B cell (primary cell): ENCODE measurements around the gene PNMA8B. TPM values are rescaled to one million over a fixed set of nuclear protein-coding genes. Genes with fewer than 3 reads are reported as not detected.

Experiments
- ATAC-seq: fragments of 200-7000 bp; cut with Tn5 transposase; one replicate; pipeline ENCODE4 v1.10.0; 2021; ENCODE audit warnings: low read depth, mild to moderate bottlenecking, moderate number of reproducible peaks, moderate library complexity
- CTCF ChIA-PET: fragments of 350-600 bp; sonication (Branson Sonifier 250); formaldehyde crosslinking; loops from one replicate; lab custom pipeline; 2021; ENCODE audit warnings: antibody characterized with exemption, inconsistent platforms; lab: Charles Lee
- POLR2A ChIA-PET: fragments of 350-600 bp; sonication (Branson Sonifier 250); formaldehyde crosslinking; loops from one replicate; lab custom pipeline; 2021; ENCODE audit warnings: antibody characterized with exemption; lab: Charles Lee
- DNase-seq: peaks from one replicate; pipeline ENCODE4 v3.0.0; 2013
- H2AFZ ChIP-seq: 2 replicates; pipeline ENCODE4 v1.6.1; 2012; ENCODE audit warnings: mild to moderate bottlenecking, low read depth, low read length; ENCODE audit not compliant: insufficient read depth, poor library complexity, severe bottlenecking
- H3K27ac ChIP-seq, 2 donors: 1 replicate in 1 of 2; 2 replicates in 1 of 2; pipeline ENCODE4 v1.5.1; 2012 to 2013; ENCODE audit warnings: low read length in 2 of 2, mild to moderate bottlenecking in 2 of 2, moderate library complexity in 1 of 2
- H3K27me3 ChIP-seq, 4 experiments: fragments of 200-600 bp in 1 of 4; sonication (generic) in 1 of 4; replicated peaks in 1 of 4; 1 replicate in 2 of 4; 2 replicates in 2 of 4; pipeline versions ENCODE4 v1.6.1 to v1.7.0; 2013 to 2016; ENCODE audit warnings: low read length in 3 of 4, mild to moderate bottlenecking in 2 of 4, mixed read lengths in 1 of 4, moderate library complexity in 1 of 4; ENCODE audit not compliant: insufficient read depth in 4 of 4, control insufficient read depth in 3 of 4; ENCODE audit errors: control extremely low read depth in 1 of 4
- H3K36me3 ChIP-seq, 2 experiments: replicated peaks in 1 of 2; 1 replicate in 1 of 2; 2 replicates in 1 of 2; pipeline versions ENCODE4 v1.6.1 to v1.7.1; 2013; ENCODE audit warnings: low read length in 1 of 2; ENCODE audit not compliant: insufficient read depth in 2 of 2, control insufficient read depth in 1 of 2; ENCODE audit errors: control extremely low read depth in 1 of 2, extremely low read depth in 1 of 2
- H3K4me1 ChIP-seq, 2 donors: fragments of 200-600 bp in 1 of 2; sonication (generic) in 1 of 2; 1 replicate in 1 of 2; 2 replicates in 1 of 2; pipeline versions ENCODE4 v1.5.1 to v1.6.1; 2013 to 2017; ENCODE audit warnings: low read length in 2 of 2; ENCODE audit not compliant: control insufficient read depth in 2 of 2, insufficient read depth in 2 of 2
- H3K4me2 ChIP-seq: replicated peaks from 2 replicates; pipeline ENCODE3; 2012; ENCODE audit warnings: mild to moderate bottlenecking, low read depth, low read length; ENCODE audit not compliant: poor library complexity, severe bottlenecking
- H3K4me3 ChIP-seq, 5 experiments: fragments of 200-600 bp in 1 of 5; sonication (generic) in 1 of 5; 1 replicate in 3 of 5; 2 replicates in 2 of 5; pipeline versions ENCODE4 v1.5.1 to v1.7.0; 2011 to 2016; ENCODE audit warnings: low read length in 4 of 5, mild to moderate bottlenecking in 4 of 5, low read depth in 2 of 5, control low read depth in 1 of 5, moderate library complexity in 1 of 5; ENCODE audit not compliant: insufficient read depth in 1 of 5; ENCODE audit errors: control extremely low read depth in 1 of 5, extremely low read depth in 1 of 5
- H3K79me2 ChIP-seq: fragments of 200-600 bp; sonication (generic); one replicate; pipeline ENCODE4 v1.6.0; 2016; ENCODE audit warnings: low read length; ENCODE audit not compliant: control insufficient read depth, insufficient read depth
- H3K9ac ChIP-seq: fragments of 200-600 bp; sonication (generic); 2 replicates; pipeline ENCODE4 v1.6.1; 2017; ENCODE audit warnings: mild to moderate bottlenecking, low read length, moderate library complexity
- H3K9me3 ChIP-seq, 3 donors: one replicate each; pipeline versions ENCODE4 v1.6.1 to v1.7.1; 2013; ENCODE audit warnings: low read length in 2 of 3; ENCODE audit not compliant: control insufficient read depth in 2 of 3, insufficient read depth in 1 of 3; ENCODE audit errors: control extremely low read depth in 1 of 3
- H4K20me1 ChIP-seq: 2 replicates; pipeline ENCODE4 v1.6.0; 2012; ENCODE audit warnings: mild to moderate bottlenecking, low read length; ENCODE audit not compliant: insufficient read depth, control insufficient read depth, poor library complexity, severe bottlenecking
- H3K27ac Mint-ChIP-seq: one replicate; pipeline ENCODE4 v1.8.0; 2021; ENCODE audit warnings: mixed read lengths
- H3K27me3 Mint-ChIP-seq: one replicate; pipeline ENCODE4 v1.8.0; 2021; ENCODE audit warnings: mixed read lengths
- H3K4me1 Mint-ChIP-seq: one replicate; pipeline ENCODE4 v1.8.0; 2021; ENCODE audit warnings: mixed read lengths
- H3K4me3 Mint-ChIP-seq: one replicate; pipeline ENCODE4 v1.8.0; 2021; ENCODE audit warnings: mixed read lengths
- H3K9me3 Mint-ChIP-seq: one replicate; pipeline ENCODE4 v1.8.0; 2022; ENCODE audit warnings: mixed read lengths; ENCODE audit not compliant: insufficient read depth
- CTCF ChIP-seq: fragments of 200-600 bp; IDR thresholded peaks from one replicate; pipeline ENCODE4 v1.8.0; 2022; ENCODE audit warnings: antibody characterized with exemption, mild to moderate bottlenecking
- EZH2 ChIP-seq: IDR thresholded peaks from 2 replicates; pipeline ENCODE4 v1.6.1; 2012; ENCODE audit warnings: borderline replicate concordance, low read depth, mild to moderate bottlenecking, moderate library complexity, low read length; ENCODE audit not compliant: insufficient read depth, poor library complexity, severe bottlenecking
- WGBS: methylation state at CpG from one replicate; pipeline ENCODE4 v1.1.5; 2013; ENCODE audit warnings: missing lambda C conversion rate; ENCODE audit not compliant: insufficient coverage; 5-methylcytosine and 5-hydroxymethylcytosine counted together
- intact Hi-C: fragments of 100-400 bp; cut with micrococcal nuclease; formaldehyde crosslinking; loops from one replicate; pipeline ENCODE4 v1.10.0; 2022
- polyA minus RNA-seq: library from RNA; depleted of rRNA, polyadenylated mRNA; stranded (reverse); fragments of >200 nt; gene quantifications from 2 replicates; pipeline ENCODE4 v1.2.3, GENCODE V29; 2012
- polyA plus RNA-seq: library from polyadenylated mRNA; depleted of rRNA; stranded (reverse); fragments of >200 nt; gene quantifications from 2 replicates; pipeline ENCODE4 v1.2.3, GENCODE V29; 2012
- total RNA-seq, 2 donors: library from RNA; stranded (reverse); fragments of 120-200 nt in 1 of 2; gene quantifications; 1 replicate in 1 of 2; 2 replicates in 1 of 2; pipeline versions ENCODE4 v1.2.3 to v1.2.4, GENCODE V29; 2013 to 2022

PNMA8B gene
- total RNA-seq (0.32 TPM in 1 of 2 replicates, not detected in the other), polyA plus RNA-seq (0.10 and 0.12 TPM in 2 replicates), polyA minus RNA-seq (0.14 and 0.26 TPM in 2 replicates)
- total RNA-seq (2013), result 0.09 TPM

GRCh38 chr19:46495786-46496099 lies at the start of gene PNMA8B:
PNMA8B (minus strand) TSS chr19:46495867; CDS start chr19:46495465, 402 bp downstream.
- intact Hi-C loops, result no loop called here
- CTCF ChIA-PET, result no interaction called here
- no peak for TF ChIP-seq CTCF
- TF ChIP-seq EZH2, result no peak
- H3K27ac ChIP-seq, result no peak within 1 kb of the TSS
- H3K36me3 ChIP-seq, result no peaks in the 10 kb centered on the region
- Mint-ChIP-seq H3K27ac (no peak within 1 kb of the TSS), H3K4me3 (peak within 1 kb of the TSS; percentile 64), H3K4me1 (peaks cover 21% of the 10 kb centered on the region), H3K9me3 (no peaks in the 10 kb centered on the region), H3K27me3 (peaks cover 47% of the 10 kb centered on the region)
- no peak within 1 kb of the TSS for H3K4me3 ChIP-seq
- no peaks in the 10 kb centered on the region for H3K79me2 ChIP-seq
- peaks cover 25 to 42% of the 10 kb centered on the region in 2 donors for H3K4me1 ChIP-seq
- H3K4me2 ChIP-seq, result peak within 1 kb of the TSS; percentile 73
- H3K27me3 ChIP-seq, result peaks cover 0 to 55% (median 29%) of the 10 kb centered on the region in 4 experiments
- H3K9me3 ChIP-seq, result peaks cover 0 to 13% (median 0%) of the 10 kb centered on the region in 3 donors
- H2AFZ ChIP-seq, result no peak within 1 kb of the TSS
- no peaks in the 10 kb centered on the region for H4K20me1 ChIP-seq
- H3K9ac ChIP-seq, result no peak within 1 kb of the TSS
- WGBS, result 22% methylated on average over 29 of the region's 29 CpGs
- POLR2A ChIA-PET, result no interaction called here
- DNase-seq (peak; percentile 36), ATAC-seq (no peak)

GRCh38 chr19:46544651-46545050 lies 49.0 kb upstream of the PNMA8B start:
- no peak overlapping the region for H2AFZ ChIP-seq
- peaks cover 2% of the 10 kb centered on the region for H3K9me3 Mint-ChIP-seq
- ChIA-PET CTCF (interaction anchor here (0.7 to 10.1 kb wide), 7 partner anchors 13 to 118 kb away, joined by 3 to 130 read pairs (median 4); no protein-coding TSS in a partner anchor), POLR2A (no interaction called here)
- H4K20me1 ChIP-seq, result no peaks in the 10 kb centered on the region
- no peak overlapping the region for H3K27ac Mint-ChIP-seq
- H3K4me2 ChIP-seq, result no peak overlapping the region
- H3K36me3 ChIP-seq, result no peaks in the 10 kb centered on the region
- peaks cover 0 to under 1% (median 0%) of the 10 kb centered on the region in 4 experiments for H3K27me3 ChIP-seq
- peaks cover 4% of the 10 kb centered on the region for H3K4me1 Mint-ChIP-seq
- no peak for DNase-seq
- no peak overlapping the region for H3K4me3 Mint-ChIP-seq
- intact Hi-C loops, result no loop called here
- H3K79me2 ChIP-seq, result no peaks in the 10 kb centered on the region
- peaks cover 0 to 17% (median 0%) of the 10 kb centered on the region in 3 donors for H3K9me3 ChIP-seq
- WGBS, result 83% methylated on average over 5 of the region's 5 CpGs
- no peak overlapping the region for H3K4me3 ChIP-seq
- no peak overlapping the region for H3K9ac ChIP-seq
- no peak overlapping the region for H3K27ac ChIP-seq
- peaks cover 6% of the 10 kb centered on the region for H3K27me3 Mint-ChIP-seq
- H3K4me1 ChIP-seq, result peaks cover 0 to 4% of the 10 kb centered on the region in 2 donors
- TF ChIP-seq EZH2 (no peak), CTCF (no peak)
- ATAC-seq, result no peak
